Neural progenitor cell (in vitro differentiated cells): Measurements from ENCODE around the gene ZNF385D. TPM values are rescaled to one million over a fixed set of nuclear protein-coding genes. Genes with fewer than 3 reads are reported as not detected.

ENCODE experiments used
- DNase-seq: peaks from one replicate; pipeline ENCODE4 v3.0.0-alpha.2; 2016; ENCODE audit warnings: low spot score
- H2AFZ ChIP-seq: fragments of 200-600 bp; sonication (generic); replicated peaks from 2 replicates; pipeline ENCODE4 v1.6.1; 2016; ENCODE audit warnings: antibody characterized with exemption
- H3F3A ChIP-seq: fragments of 200-600 bp; sonication (generic); 2 replicates; pipeline ENCODE4 v1.6.1; 2016; ENCODE audit warnings: antibody characterized with exemption, low read depth
- H3K27ac ChIP-seq: fragments of 200-600 bp; sonication (generic); 2 replicates; pipeline ENCODE4 v1.5.1; 2016; ENCODE audit warnings: mild to moderate bottlenecking
- H3K27me3 ChIP-seq: fragments of 200-600 bp; sonication (generic); 2 replicates; pipeline ENCODE4 v1.6.1; 2016; ENCODE audit warnings: mild to moderate bottlenecking, moderate library complexity
- H3K36me3 ChIP-seq: fragments of 200-600 bp; sonication (generic); 2 replicates; pipeline ENCODE4 v1.5.1; 2016
- H3K4me1 ChIP-seq: fragments of 200-600 bp; sonication (generic); 2 replicates; pipeline ENCODE4 v1.6.1; 2016; ENCODE audit warnings: mixed run types
- H3K4me2 ChIP-seq: fragments of 200-600 bp; sonication (generic); 2 replicates; pipeline ENCODE4 v1.6.1; 2016
- H3K4me3 ChIP-seq: fragments of 200-600 bp; sonication (generic); 2 replicates; pipeline ENCODE4 v1.5.1; 2016
- H3K79me2 ChIP-seq: fragments of 200-600 bp; sonication (generic); 2 replicates; pipeline ENCODE4 v1.6.1; 2016; ENCODE audit warnings: low read depth
- H3K9ac ChIP-seq: fragments of 200-600 bp; sonication (generic); 2 replicates; pipeline ENCODE4 v1.6.1; 2016
- H3K9me3 ChIP-seq: fragments of 200-600 bp; sonication (generic); 2 replicates; pipeline ENCODE4 v1.5.1; 2016; ENCODE audit warnings: low read depth
- H4K20me1 ChIP-seq: fragments of 200-600 bp; sonication (generic); 2 replicates; pipeline ENCODE4 v1.6.1; 2016; ENCODE audit warnings: low read depth
- H3K27ac Mint-ChIP-seq: 3 replicates; pipeline ENCODE4 v1.8.0; 2021; ENCODE audit warnings: mixed read lengths
- H3K27me3 Mint-ChIP-seq: 2 replicates; pipeline ENCODE4 v1.8.0; 2022; ENCODE audit warnings: low read depth, mild to moderate bottlenecking, inconsistent platforms, moderate library complexity, mixed read lengths; ENCODE audit not compliant: insufficient read depth
- H3K36me3 Mint-ChIP-seq: 3 replicates; pipeline ENCODE4 v1.8.0; 2021; ENCODE audit warnings: mixed read lengths
- H3K4me1 Mint-ChIP-seq: 3 replicates; pipeline ENCODE4 v1.8.0; 2021; ENCODE audit warnings: mixed read lengths
- H3K4me3 Mint-ChIP-seq: 3 replicates; pipeline ENCODE4 v1.8.0; 2021; ENCODE audit warnings: mild to moderate bottlenecking, moderate library complexity, mixed read lengths
- H3K9me3 Mint-ChIP-seq: 3 replicates; pipeline ENCODE4 v1.8.0; 2020; ENCODE audit warnings: mixed read lengths
- EZH2 ChIP-seq: fragments of 200-600 bp; sonication (generic); IDR thresholded peaks from 2 replicates; pipeline ENCODE4 v1.6.1; 2017; ENCODE audit warnings: antibody characterized with exemption, mild to moderate bottlenecking, moderate library complexity
- EZH2phosphoT487 ChIP-seq: fragments of 200-600 bp; sonication (generic); IDR thresholded peaks from 2 replicates; pipeline ENCODE4 v1.6.1; 2017; ENCODE audit warnings: antibody characterized with exemption
- total RNA-seq: library from RNA; depleted of rRNA; stranded (reverse); fragments of >200 nt; gene quantifications from 2 replicates; pipeline ENCODE4 v1.2.3, GENCODE V29; 2015; ENCODE audit warnings: low replicate concordance
- TF ChIP-seq, protein P1 (sequence below): fragments of 200-600 bp; sonication (generic); IDR thresholded peaks from 2 replicates; pipeline ENCODE4 v1.5.1; 2017; ENCODE audit warnings: antibody characterized with exemption, mild to moderate bottlenecking

Gene ZNF385D
- total RNA-seq, 1 donor from 2014 or later: 4.4 TPM

DNA sequence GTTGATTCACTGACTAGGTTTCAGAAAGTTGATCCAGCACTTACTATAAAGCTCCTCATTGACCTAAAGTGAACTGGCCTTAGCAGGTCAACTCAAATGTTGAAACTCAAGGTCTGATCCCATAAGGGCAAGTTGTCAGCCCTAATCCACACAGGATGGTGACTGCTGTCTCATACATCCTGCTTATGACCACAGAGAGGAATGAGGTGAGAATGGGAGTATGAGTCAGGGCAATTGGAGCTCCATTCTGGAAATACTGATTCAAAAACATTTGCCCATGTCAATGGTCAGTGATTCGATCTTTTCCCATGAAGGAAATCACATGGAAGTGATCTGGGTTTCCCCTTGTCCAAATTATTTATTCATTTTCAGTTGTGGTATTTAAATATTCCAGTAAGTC, 78.7 kb downstream of the ZNF385D start:
- no peaks in the 10 kb centered on the region for H3K36me3 Mint-ChIP-seq
- H3K36me3 ChIP-seq: no peaks in the 10 kb centered on the region
- H3K27ac Mint-ChIP-seq: no peak overlapping the region
- no peak overlapping the region for H3K4me3 ChIP-seq
- peaks cover 6% of the 10 kb centered on the region for H3K4me1 Mint-ChIP-seq
- H2AFZ ChIP-seq: no peak overlapping the region
- TF ChIP-seq, protein P1, sequence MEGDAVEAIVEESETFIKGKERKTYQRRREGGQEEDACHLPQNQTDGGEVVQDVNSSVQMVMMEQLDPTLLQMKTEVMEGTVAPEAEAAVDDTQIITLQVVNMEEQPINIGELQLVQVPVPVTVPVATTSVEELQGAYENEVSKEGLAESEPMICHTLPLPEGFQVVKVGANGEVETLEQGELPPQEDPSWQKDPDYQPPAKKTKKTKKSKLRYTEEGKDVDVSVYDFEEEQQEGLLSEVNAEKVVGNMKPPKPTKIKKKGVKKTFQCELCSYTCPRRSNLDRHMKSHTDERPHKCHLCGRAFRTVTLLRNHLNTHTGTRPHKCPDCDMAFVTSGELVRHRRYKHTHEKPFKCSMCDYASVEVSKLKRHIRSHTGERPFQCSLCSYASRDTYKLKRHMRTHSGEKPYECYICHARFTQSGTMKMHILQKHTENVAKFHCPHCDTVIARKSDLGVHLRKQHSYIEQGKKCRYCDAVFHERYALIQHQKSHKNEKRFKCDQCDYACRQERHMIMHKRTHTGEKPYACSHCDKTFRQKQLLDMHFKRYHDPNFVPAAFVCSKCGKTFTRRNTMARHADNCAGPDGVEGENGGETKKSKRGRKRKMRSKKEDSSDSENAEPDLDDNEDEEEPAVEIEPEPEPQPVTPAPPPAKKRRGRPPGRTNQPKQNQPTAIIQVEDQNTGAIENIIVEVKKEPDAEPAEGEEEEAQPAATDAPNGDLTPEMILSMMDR: no peak
- TF ChIP-seq EZH2 (no peak), EZH2phosphoT487 (no peak)
- H3F3A ChIP-seq: no peaks in the 10 kb centered on the region
- DNase-seq: no peak
- H3K4me1 ChIP-seq: peaks cover 4% of the 10 kb centered on the region
- no peak overlapping the region for H3K9ac ChIP-seq
- H3K27ac ChIP-seq: no peak overlapping the region
- no peaks in the 10 kb centered on the region for H3K27me3 Mint-ChIP-seq
- no peaks in the 10 kb centered on the region for H3K9me3 Mint-ChIP-seq
- H3K9me3 ChIP-seq: no peaks in the 10 kb centered on the region
- no peaks in the 10 kb centered on the region for H3K79me2 ChIP-seq
- H3K4me3 Mint-ChIP-seq: no peak overlapping the region
- H3K27me3 ChIP-seq: no peaks in the 10 kb centered on the region
- H4K20me1 ChIP-seq: no peaks in the 10 kb centered on the region
- no peak overlapping the region for H3K4me2 ChIP-seq

DNA sequence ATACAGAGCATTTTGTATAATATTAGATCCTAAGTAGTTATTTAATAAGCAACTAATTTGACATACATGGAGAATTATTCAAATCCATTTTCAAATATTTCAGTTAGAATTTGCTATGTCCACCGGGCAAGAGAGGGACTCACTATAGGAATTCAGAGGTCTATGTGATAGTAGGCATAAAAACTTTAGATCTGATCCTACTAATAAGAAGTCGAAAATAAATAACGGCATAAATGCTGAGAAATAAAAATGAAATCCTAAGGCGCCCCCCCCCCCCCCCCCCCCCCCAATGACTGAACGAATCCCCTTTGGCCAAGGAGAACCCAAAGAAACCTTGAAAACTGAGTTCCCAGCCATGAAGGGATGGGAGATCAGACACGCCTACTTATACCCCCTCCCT, 80.6 kb downstream of the ZNF385D start:
- H3K4me1 Mint-ChIP-seq: peaks cover 9% of the 10 kb centered on the region
- no peak overlapping the region for H3K9ac ChIP-seq
- H3K9me3 Mint-ChIP-seq: no peaks in the 10 kb centered on the region
- H3K4me1 ChIP-seq: peaks cover 7% of the 10 kb centered on the region
- H3K4me3 ChIP-seq: no peak overlapping the region
- H3K4me3 Mint-ChIP-seq: no peak overlapping the region
- peaks cover 2% of the 10 kb centered on the region for H3K27me3 Mint-ChIP-seq
- no peak overlapping the region for H3K4me2 ChIP-seq
- no peak overlapping the region for H3K27ac ChIP-seq
- H3K36me3 Mint-ChIP-seq: no peaks in the 10 kb centered on the region
- no peaks in the 10 kb centered on the region for H3F3A ChIP-seq
- H3K79me2 ChIP-seq: no peaks in the 10 kb centered on the region
- H3K36me3 ChIP-seq: no peaks in the 10 kb centered on the region
- H3K27ac Mint-ChIP-seq: no peak overlapping the region
- DNase-seq: no peak
- H2AFZ ChIP-seq: no peak overlapping the region
- H3K27me3 ChIP-seq: no peaks in the 10 kb centered on the region
- H3K9me3 ChIP-seq: no peaks in the 10 kb centered on the region
- TF ChIP-seq, protein P1: no peak
- TF ChIP-seq EZH2phosphoT487 (no peak), EZH2 (no peak)
- no peaks in the 10 kb centered on the region for H4K20me1 ChIP-seq

DNA sequence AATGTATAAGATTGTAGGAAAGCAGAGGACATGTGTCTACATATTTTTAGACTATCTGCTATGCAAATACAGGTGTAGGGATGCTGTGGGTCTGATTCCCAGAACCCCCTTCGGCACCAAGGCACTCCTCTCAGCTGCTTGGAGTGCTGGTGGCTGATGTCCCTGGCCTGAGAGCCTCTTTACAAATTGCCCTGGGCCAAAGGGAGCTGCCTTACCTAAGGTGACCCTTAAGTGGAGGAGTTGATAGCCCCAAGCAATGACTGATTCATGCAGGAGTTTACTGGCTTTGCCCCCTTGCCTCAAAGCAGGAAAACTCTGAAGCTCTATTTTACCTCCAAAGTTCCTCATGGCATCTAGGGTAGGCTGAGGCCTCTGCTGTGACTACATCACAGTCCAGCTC, 83.0 kb downstream of the ZNF385D start:
- Histone ChIP-seq H3K4me2 (no peak overlapping the region), H2AFZ (no peak overlapping the region), H3K4me1 (peaks cover 10% of the 10 kb centered on the region), H3F3A (no peaks in the 10 kb centered on the region), H3K79me2 (no peaks in the 10 kb centered on the region), H3K9ac (no peak overlapping the region), H4K20me1 (no peaks in the 10 kb centered on the region), H3K9me3 (no peaks in the 10 kb centered on the region), H3K4me3 (no peak overlapping the region), H3K27ac (no peak overlapping the region), H3K27me3 (no peaks in the 10 kb centered on the region), H3K36me3 (no peaks in the 10 kb centered on the region)
- no peak for DNase-seq
- no peak overlapping the region for H3K4me3 Mint-ChIP-seq
- peaks cover 2% of the 10 kb centered on the region for H3K27me3 Mint-ChIP-seq
- H3K36me3 Mint-ChIP-seq: no peaks in the 10 kb centered on the region
- H3K9me3 Mint-ChIP-seq: no peaks in the 10 kb centered on the region
- H3K4me1 Mint-ChIP-seq: peaks cover 13% of the 10 kb centered on the region
- H3K27ac Mint-ChIP-seq: no peak overlapping the region
- TF ChIP-seq EZH2phosphoT487: no peak
- no peak for TF ChIP-seq EZH2
- TF ChIP-seq, protein P1: no peak
